IMR-90 (cell line): Measurements from ENCODE around the gene CYP2W1. TPM values are rescaled to one million over a fixed set of nuclear protein-coding genes. Genes with fewer than 3 reads are reported as not detected.

Source experiments
- ATAC-seq: fragments of 200-7000 bp; cut with Tn5 transposase; 2 replicates; pipeline ENCODE4 v1.9.1; 2020; ENCODE audit warnings: low read depth, mild to moderate bottlenecking, moderate library complexity
- BruUV-seq: library from RNA; stranded (reverse); fragments of 400-500 nt; replicated peaks from 2 replicates; lab custom pipeline; 2021; lab: Mats Ljungman, UMichigan
- CTCF ChIA-PET: fragments of 300-600 bp; formaldehyde crosslinking; extraction: SDS; loops from one replicate; lab custom pipeline; 2021; ENCODE audit warnings: antibody characterized with exemption; lab: Yijun Ruan, JAX
- POLR2A ChIA-PET: fragments of 300-600 bp; sonication (Branson Sonifier 250); formaldehyde crosslinking; loops from one replicate; lab custom pipeline; 2022; ENCODE audit warnings: antibody characterized with exemption; ENCODE audit not compliant: unreplicated experiment; lab: Charles Lee
- DNase-seq: peaks from one replicate; pipeline ENCODE4 v3.0.0; 2013
- H2AFZ ChIP-seq: replicated peaks from 2 replicates; pipeline ENCODE3; 2013; ENCODE audit warnings: low read length, mild to moderate bottlenecking; ENCODE audit not compliant: poor library complexity
- H2AK5ac ChIP-seq: 2 replicates; pipeline ENCODE4 v1.6.1; 2013; ENCODE audit warnings: low read depth, low read length, inconsistent platforms
- H2AK9ac ChIP-seq: replicated peaks from 2 replicates; pipeline ENCODE3; 2013; ENCODE audit warnings: mild to moderate bottlenecking, low read depth, low read length, moderate library complexity; ENCODE audit not compliant: poor library complexity
- H2BK120ac ChIP-seq: 2 replicates; pipeline ENCODE4 v1.6.1; 2013; ENCODE audit warnings: low read depth, low read length, inconsistent platforms
- H2BK15ac ChIP-seq: 3 replicates; pipeline ENCODE4 v1.6.1; 2013; ENCODE audit warnings: low read depth, low read length, inconsistent platforms
- H2BK20ac ChIP-seq: 2 replicates; pipeline ENCODE4 v1.6.1; 2013; ENCODE audit warnings: low read depth, mild to moderate bottlenecking, inconsistent platforms, low read length, moderate library complexity
- H2BK5ac ChIP-seq: 2 replicates; pipeline ENCODE4 v1.6.1; 2013; ENCODE audit warnings: mild to moderate bottlenecking, low read depth, low read length, inconsistent platforms; ENCODE audit not compliant: poor library complexity, severe bottlenecking
- H3K14ac ChIP-seq: replicated peaks from 2 replicates; pipeline ENCODE4 v1.6.1; 2013; ENCODE audit warnings: low read depth, low read length, inconsistent platforms
- H3K18ac ChIP-seq: 2 replicates; pipeline ENCODE4 v1.6.1; 2013; ENCODE audit warnings: low read depth, low read length, control low read depth
- H3K23ac ChIP-seq: 2 replicates; pipeline ENCODE4 v1.6.1; 2013; ENCODE audit warnings: low read depth, low read length, inconsistent platforms
- H3K27ac ChIP-seq: 2 replicates; pipeline ENCODE4 v1.5.1; 2013; ENCODE audit warnings: mild to moderate bottlenecking, control low read depth, low read length; ENCODE audit not compliant: insufficient read depth
- H3K27me3 ChIP-seq: 2 replicates; pipeline ENCODE4 v1.6.1; 2013; ENCODE audit warnings: low read length; ENCODE audit not compliant: control insufficient read depth, insufficient read depth
- H3K36me3 ChIP-seq: 2 replicates; pipeline ENCODE4 v1.6.1; 2013; ENCODE audit warnings: low read length, mixed read lengths; ENCODE audit not compliant: control insufficient read depth, insufficient read depth
- H3K4ac ChIP-seq: 2 replicates; pipeline ENCODE4 v1.6.1; 2013; ENCODE audit warnings: low read depth, low read length, inconsistent platforms
- H3K4me1 ChIP-seq: 2 replicates; pipeline ENCODE4 v1.6.1; 2013; ENCODE audit warnings: low read length, mixed read lengths; ENCODE audit not compliant: control insufficient read depth, insufficient read depth
- H3K4me2 ChIP-seq: 2 replicates; pipeline ENCODE4 v1.6.1; 2013; ENCODE audit warnings: low read depth, mild to moderate bottlenecking, control low read depth, low read length, moderate library complexity
- H3K4me3 ChIP-seq: 2 replicates; pipeline ENCODE4 v1.5.1; 2013; ENCODE audit warnings: low read depth, mild to moderate bottlenecking, control low read depth, low read length, moderate library complexity; ENCODE audit not compliant: insufficient read depth
- H3K56ac ChIP-seq: 2 replicates; pipeline ENCODE4 v1.6.1; 2013; ENCODE audit warnings: low read length, inconsistent platforms; ENCODE audit not compliant: insufficient read depth; ENCODE audit errors: extremely low read depth
- H3K79me1 ChIP-seq, 2 experiments: 2 replicates each; pipeline ENCODE4 v1.6.1; 2013; ENCODE audit warnings: low read length in 2 of 2, inconsistent platforms in 1 of 2, low read depth in 1 of 2
- H3K9ac ChIP-seq: 2 replicates; pipeline ENCODE4 v1.6.1; 2013; ENCODE audit warnings: low read depth, low read length, control low read depth
- H3K9me1 ChIP-seq: 2 replicates; pipeline ENCODE4 v1.6.1; 2013; ENCODE audit warnings: low read length, inconsistent platforms; ENCODE audit not compliant: insufficient read depth
- H3K9me3 ChIP-seq: 2 replicates; pipeline ENCODE4 v1.6.1; 2013; ENCODE audit warnings: low read length; ENCODE audit not compliant: control insufficient read depth, insufficient read depth
- H4K20me1 ChIP-seq: 2 replicates; pipeline ENCODE4 v1.6.1; 2013; ENCODE audit warnings: low read length, inconsistent platforms; ENCODE audit not compliant: insufficient read depth
- H4K5ac ChIP-seq: 2 replicates; pipeline ENCODE4 v1.6.1; 2013; ENCODE audit warnings: mild to moderate bottlenecking, low read depth, low read length, control low read depth
- H4K8ac ChIP-seq, 2 experiments: 2 replicates each; pipeline ENCODE4 v1.6.1; 2013; ENCODE audit warnings: low read depth in 2 of 2, low read length in 2 of 2, control low read depth in 1 of 2, inconsistent platforms in 1 of 2
- H4K91ac ChIP-seq: 2 replicates; pipeline ENCODE4 v1.6.1; 2013; ENCODE audit warnings: low read depth, low read length, inconsistent platforms; ENCODE audit not compliant: insufficient read depth
- BHLHE40 ChIP-seq: fragments of 150-350 bp; IDR thresholded peaks from 2 replicates; pipeline ENCODE4 v1.6.1; 2016; ENCODE audit warnings: mild to moderate bottlenecking, low read depth, low read length
- CEBPB ChIP-seq: IDR thresholded peaks from 2 replicates; pipeline ENCODE4 v1.6.1; 2012; ENCODE audit warnings: low read depth, low read length, improper control_type of control experiment
- CHD1 ChIP-seq: IDR thresholded peaks from 2 replicates; pipeline ENCODE4 v1.6.1; 2012; ENCODE audit warnings: low read depth, low read length, improper control_type of control experiment
- CTCF ChIP-seq: conservative IDR thresholded peaks from 2 replicates; pipeline ENCODE4 v1.5.1; 2012; ENCODE audit warnings: mild to moderate bottlenecking, low read depth, low read length, improper control_type of control experiment
- ELK1 ChIP-seq: fragments of 150-350 bp; IDR thresholded peaks from 2 replicates; pipeline ENCODE4 v1.6.1; 2016; ENCODE audit warnings: low read depth, mild to moderate bottlenecking, low read length, moderate library complexity, borderline replicate concordance
- MXI1 ChIP-seq: IDR thresholded peaks from 2 replicates; pipeline ENCODE4 v1.6.1; 2012; ENCODE audit warnings: low read depth, mild to moderate bottlenecking, low read length, moderate library complexity, borderline replicate concordance
- NFE2L2 ChIP-seq: fragments of 150-350 bp; IDR thresholded peaks from 2 replicates; pipeline ENCODE4 v1.6.1; 2016; ENCODE audit warnings: low read depth, mild to moderate bottlenecking, low read length
- POLR2A ChIP-seq: IDR thresholded peaks from 2 replicates; pipeline ENCODE4 v1.6.1; 2012; ENCODE audit warnings: mild to moderate bottlenecking, low read depth, low read length
- RAD21 ChIP-seq: IDR thresholded peaks from 2 replicates; pipeline ENCODE4 v1.6.1; 2012; ENCODE audit warnings: low read length, improper control_type of control experiment
- RFX5 ChIP-seq: IDR thresholded peaks from 2 replicates; pipeline ENCODE4 v1.8.0; 2012; ENCODE audit warnings: low read depth, mild to moderate bottlenecking, low read length, moderate library complexity
- WGBS, 2 experiments: methylation state at CpG; one replicate each; pipeline versions ENCODE4 v1.1.5 to v1.1.7; 2013; ENCODE audit warnings: missing lambda C conversion rate in 2 of 2; ENCODE audit not compliant: insufficient read length in 1 of 2; ENCODE audit errors: extremely low coverage in 2 of 2; 5-methylcytosine and 5-hydroxymethylcytosine counted together
- dilution Hi-C: fragments of 300-500 bp; cut with HindIII; formaldehyde crosslinking; loops from one replicate; pipeline ENCODE4 v1.14.3; 2018; ENCODE audit warnings: low sequenced_read_pairs; ENCODE audit not compliant: unreplicated experiment
- in situ Hi-C: fragments of 300-500 bp; cut with MboI; formaldehyde crosslinking; loops from 3 replicates; pipeline ENCODE4 v1.14.3; 2019; ENCODE audit warnings: low sequenced_read_pairs, inconsistent platforms, mixed read lengths
- intact Hi-C: fragments of 100-400 bp; cut with micrococcal nuclease; formaldehyde crosslinking; loops from 2 replicates; pipeline ENCODE4 v1.10.0; 2022
- polyA plus RNA-seq, 3 experiments: library from polyadenylated mRNA; depleted of rRNA; stranded (reverse); fragments of >200 nt; gene quantifications; 2 replicates each; pipeline ENCODE4 v1.2.3, GENCODE V29; 2012; ENCODE audit warnings: low replicate concordance in 1 of 3
- total RNA-seq: library from RNA; depleted of rRNA; stranded (reverse); fragments of >200 nt; gene quantifications from 2 replicates; pipeline ENCODE4 v1.2.3, GENCODE V29; 2012

The CYP2W1 gene
- total and polyA plus RNA-seq, 2 of the 4 experiments (the other 2 are of a cell fraction) = not detected

- intact Hi-C loops (no loop called here), in situ Hi-C loops (no loop called here), dilution Hi-C loops (no loop called here)
- Histone ChIP-seq H3K27me3 (peaks cover 15% of the 10 kb centered on the region), H2BK20ac (no peak overlapping the region), H3K56ac (no peak overlapping the region), H3K9me1 (no peaks in the 10 kb centered on the region), H3K23ac (no peak overlapping the region), H3K4me1 (no peaks in the 10 kb centered on the region; the same call in 1 of the 2 replicates), H4K5ac (no peak overlapping the region), H3K4ac (no peak overlapping the region), H4K20me1 (peaks cover 5% of the 10 kb centered on the region), H2BK5ac (no peak overlapping the region), H3K4me3 (no peak overlapping the region), H3K79me1 (no peaks in the 10 kb centered on the region; a peak in 1 of 4 replicates), H2AK5ac (no peak overlapping the region), H2BK15ac (no peak overlapping the region), H4K8ac (no peak overlapping the region), H2AFZ (no peak overlapping the region), H3K4me2 (no peak overlapping the region), H3K18ac (no peak overlapping the region), H3K36me3 (no peaks in the 10 kb centered on the region), H3K9ac (no peak overlapping the region), H2BK120ac (no peak overlapping the region), H3K14ac (no peak overlapping the region), H4K91ac (no peak overlapping the region), H3K9me3 (no peaks in the 10 kb centered on the region), H3K27ac (no peak overlapping the region), H2AK9ac (no peak overlapping the region)
- BruUV-seq = no TSS peak
- WGBS, 2 experiments = 79% methylated on average over 9 of the region's 36 CpGs; no CpG with 5 or more reads in 1 of the 2 experiments
- TF ChIP-seq CTCF (no peak), RFX5 (no peak), CHD1 (no peak), POLR2A (no peak), ELK1 (no peak), MXI1 (no peak), RAD21 (no peak), BHLHE40 (no peak), CEBPB (no peak), NFE2L2 (no peak)
- DNase-seq (no peak), ATAC-seq (no peak)
- CTCF ChIA-PET = no interaction called here
- POLR2A ChIA-PET = no interaction called here
Measured at GRCh38 chr7:958221-959200, 24.5 kb upstream of the CYP2W1 start.
